ENCODE measurements around the gene SLC43A1. TPM values are rescaled to one million over a fixed set of nuclear protein-coding genes. Genes with fewer than 3 reads are reported as not detected.

Gene SLC43A1
- total RNA-seq, 1 experiment from 2014 or later: 27.1 TPM

DNA sequence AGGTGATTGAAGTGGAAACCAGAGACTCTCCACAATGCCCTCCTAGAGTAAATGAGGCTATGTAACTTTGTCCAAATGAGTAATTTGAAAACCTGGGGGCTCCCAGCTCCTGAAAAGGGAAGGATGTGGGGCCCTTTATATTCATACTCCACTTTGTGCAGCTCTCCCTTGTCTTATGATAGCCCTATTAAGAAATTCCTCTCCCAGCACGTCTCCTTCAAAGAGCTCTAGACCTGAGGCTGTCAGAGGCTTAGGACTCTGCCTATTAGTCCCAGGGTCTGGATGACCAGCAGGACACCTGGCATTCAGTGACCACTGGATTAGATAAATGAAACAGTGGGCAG is 2.1 kb downstream of the SLC43A1 start (continued):
- TF ChIP-seq, protein P1, sequence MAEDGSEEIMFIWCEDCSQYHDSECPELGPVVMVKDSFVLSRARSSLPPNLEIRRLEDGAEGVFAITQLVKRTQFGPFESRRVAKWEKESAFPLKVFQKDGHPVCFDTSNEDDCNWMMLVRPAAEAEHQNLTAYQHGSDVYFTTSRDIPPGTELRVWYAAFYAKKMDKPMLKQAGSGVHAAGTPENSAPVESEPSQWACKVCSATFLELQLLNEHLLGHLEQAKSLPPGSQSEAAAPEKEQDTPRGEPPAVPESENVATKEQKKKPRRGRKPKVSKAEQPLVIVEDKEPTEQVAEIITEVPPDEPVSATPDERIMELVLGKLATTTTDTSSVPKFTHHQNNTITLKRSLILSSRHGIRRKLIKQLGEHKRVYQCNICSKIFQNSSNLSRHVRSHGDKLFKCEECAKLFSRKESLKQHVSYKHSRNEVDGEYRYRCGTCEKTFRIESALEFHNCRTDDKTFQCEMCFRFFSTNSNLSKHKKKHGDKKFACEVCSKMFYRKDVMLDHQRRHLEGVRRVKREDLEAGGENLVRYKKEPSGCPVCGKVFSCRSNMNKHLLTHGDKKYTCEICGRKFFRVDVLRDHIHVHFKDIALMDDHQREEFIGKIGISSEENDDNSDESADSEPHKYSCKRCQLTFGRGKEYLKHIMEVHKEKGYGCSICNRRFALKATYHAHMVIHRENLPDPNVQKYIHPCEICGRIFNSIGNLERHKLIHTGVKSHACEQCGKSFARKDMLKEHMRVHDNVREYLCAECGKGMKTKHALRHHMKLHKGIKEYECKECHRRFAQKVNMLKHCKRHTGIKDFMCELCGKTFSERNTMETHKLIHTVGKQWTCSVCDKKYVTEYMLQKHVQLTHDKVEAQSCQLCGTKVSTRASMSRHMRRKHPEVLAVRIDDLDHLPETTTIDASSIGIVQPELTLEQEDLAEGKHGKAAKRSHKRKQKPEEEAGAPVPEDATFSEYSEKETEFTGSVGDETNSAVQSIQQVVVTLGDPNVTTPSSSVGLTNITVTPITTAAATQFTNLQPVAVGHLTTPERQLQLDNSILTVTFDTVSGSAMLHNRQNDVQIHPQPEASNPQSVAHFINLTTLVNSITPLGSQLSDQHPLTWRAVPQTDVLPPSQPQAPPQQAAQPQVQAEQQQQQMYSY (CRISPR knock-in tag; IDR thresholded peaks at IDR 0.05): no peak
- TF ChIP-seq, protein P2, sequence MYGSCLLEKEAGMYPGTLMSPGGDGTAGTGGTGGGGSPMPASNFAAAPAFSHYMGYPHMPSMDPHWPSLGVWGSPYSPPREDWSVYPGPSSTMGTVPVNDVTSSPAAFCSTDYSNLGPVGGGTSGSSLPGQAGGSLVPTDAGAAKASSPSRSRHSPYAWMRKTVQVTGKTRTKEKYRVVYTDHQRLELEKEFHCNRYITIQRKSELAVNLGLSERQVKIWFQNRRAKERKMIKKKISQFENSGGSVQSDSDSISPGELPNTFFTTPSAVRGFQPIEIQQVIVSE (CRISPR knock-in tag; IDR thresholded peaks at IDR 0.05; ENCODE audit: borderline replicate concordance): no peak
- TF ChIP-seq, protein P3, sequence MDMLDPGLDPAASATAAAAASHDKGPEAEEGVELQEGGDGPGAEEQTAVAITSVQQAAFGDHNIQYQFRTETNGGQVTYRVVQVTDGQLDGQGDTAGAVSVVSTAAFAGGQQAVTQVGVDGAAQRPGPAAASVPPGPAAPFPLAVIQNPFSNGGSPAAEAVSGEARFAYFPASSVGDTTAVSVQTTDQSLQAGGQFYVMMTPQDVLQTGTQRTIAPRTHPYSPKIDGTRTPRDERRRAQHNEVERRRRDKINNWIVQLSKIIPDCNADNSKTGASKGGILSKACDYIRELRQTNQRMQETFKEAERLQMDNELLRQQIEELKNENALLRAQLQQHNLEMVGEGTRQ (CRISPR knock-in tag; IDR thresholded peaks at IDR 0.05): no peak
- TF ChIP-seq, protein P4, sequence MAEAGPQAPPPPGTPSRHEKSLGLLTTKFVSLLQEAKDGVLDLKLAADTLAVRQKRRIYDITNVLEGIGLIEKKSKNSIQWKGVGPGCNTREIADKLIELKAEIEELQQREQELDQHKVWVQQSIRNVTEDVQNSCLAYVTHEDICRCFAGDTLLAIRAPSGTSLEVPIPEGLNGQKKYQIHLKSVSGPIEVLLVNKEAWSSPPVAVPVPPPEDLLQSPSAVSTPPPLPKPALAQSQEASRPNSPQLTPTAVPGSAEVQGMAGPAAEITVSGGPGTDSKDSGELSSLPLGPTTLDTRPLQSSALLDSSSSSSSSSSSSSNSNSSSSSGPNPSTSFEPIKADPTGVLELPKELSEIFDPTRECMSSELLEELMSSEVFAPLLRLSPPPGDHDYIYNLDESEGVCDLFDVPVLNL (CRISPR knock-in tag; IDR thresholded peaks at IDR 0.05; ENCODE audit: borderline replicate concordance, low read depth): no peak
- TF ChIP-seq, protein P5, sequence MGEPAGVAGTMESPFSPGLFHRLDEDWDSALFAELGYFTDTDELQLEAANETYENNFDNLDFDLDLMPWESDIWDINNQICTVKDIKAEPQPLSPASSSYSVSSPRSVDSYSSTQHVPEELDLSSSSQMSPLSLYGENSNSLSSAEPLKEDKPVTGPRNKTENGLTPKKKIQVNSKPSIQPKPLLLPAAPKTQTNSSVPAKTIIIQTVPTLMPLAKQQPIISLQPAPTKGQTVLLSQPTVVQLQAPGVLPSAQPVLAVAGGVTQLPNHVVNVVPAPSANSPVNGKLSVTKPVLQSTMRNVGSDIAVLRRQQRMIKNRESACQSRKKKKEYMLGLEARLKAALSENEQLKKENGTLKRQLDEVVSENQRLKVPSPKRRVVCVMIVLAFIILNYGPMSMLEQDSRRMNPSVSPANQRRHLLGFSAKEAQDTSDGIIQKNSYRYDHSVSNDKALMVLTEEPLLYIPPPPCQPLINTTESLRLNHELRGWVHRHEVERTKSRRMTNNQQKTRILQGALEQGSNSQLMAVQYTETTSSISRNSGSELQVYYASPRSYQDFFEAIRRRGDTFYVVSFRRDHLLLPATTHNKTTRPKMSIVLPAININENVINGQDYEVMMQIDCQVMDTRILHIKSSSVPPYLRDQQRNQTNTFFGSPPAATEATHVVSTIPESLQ (CRISPR knock-in tag; IDR thresholded peaks at IDR 0.05): no peak
- no peak for TF ChIP-seq GABPB1 (CRISPR knock-in tag; IDR thresholded peaks at IDR 0.05)

DNA sequence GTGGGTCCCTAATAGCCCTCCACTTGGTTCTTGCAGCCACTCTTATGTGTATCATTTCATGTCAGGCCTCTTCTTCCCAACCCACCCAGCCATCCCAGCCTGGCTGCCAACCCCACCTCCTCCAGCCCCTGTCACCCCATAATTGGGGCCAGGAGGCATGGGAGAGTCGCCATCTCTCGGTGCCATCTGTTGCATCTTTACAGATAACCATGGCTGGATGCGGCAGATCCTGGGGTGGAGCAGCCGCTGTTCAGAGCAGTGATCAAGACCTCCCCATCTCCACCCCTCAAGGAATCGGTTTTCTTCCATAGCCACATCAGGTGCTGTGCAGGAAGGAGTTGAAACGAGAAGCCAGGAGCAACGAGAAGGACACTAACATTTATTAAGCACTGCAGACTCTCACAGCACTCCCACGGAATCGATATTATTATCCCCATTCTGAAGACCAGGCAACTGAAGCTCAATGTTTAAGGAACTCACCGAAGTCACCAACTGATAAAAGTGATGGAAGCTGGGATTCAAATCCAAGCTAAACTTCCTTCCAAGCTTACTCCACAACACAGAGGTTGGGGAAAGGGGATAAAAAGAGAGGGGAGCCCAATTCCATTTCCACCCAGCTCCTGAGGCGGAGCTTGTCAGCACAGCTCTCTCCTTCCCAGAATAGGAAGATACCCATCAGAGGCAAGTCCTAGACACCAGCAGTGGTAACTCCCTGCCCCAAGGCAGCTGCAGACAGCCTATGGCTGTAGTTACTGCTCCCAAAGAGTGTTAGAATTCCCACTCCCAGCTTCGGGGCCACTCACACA is 2.7 kb downstream of the SLC43A1 start:
- Mint-ChIP-seq H3K36me3 (no peaks in the 10 kb centered on the region), H3K27me3 (ENCODE audit: low read depth) (peaks cover 17% of the 10 kb centered on the region), H3K4me3 (peak overlapping the region; percentile 21), H3K9me3 (no peaks in the 10 kb centered on the region), H3K4me1 (peaks cover 20% of the 10 kb centered on the region), H3K27ac (no peak overlapping the region)
- no peak for ATAC-seq
- CTCF ChIA-PET: interaction anchor here (0.9 to 6.9 kb wide), 9 partner anchors 12 to 162 kb away, joined by 3 to 147 read pairs (median 5); partner anchors contain the start of gene RTN4RL2
- POLR2A ChIA-PET: interaction anchor here (0.6 to 3.9 kb wide), 2 partner anchors 15 to 19 kb away, joined by 3 to 37 read pairs; no protein-coding TSS in a partner anchor
- no peak for DNase-seq (ENCODE audit: low spot score)
- TF ChIP-seq ZNF121 (CRISPR knock-in tag; IDR thresholded peaks at IDR 0.05): no peak
- TF ChIP-seq, protein P6, sequence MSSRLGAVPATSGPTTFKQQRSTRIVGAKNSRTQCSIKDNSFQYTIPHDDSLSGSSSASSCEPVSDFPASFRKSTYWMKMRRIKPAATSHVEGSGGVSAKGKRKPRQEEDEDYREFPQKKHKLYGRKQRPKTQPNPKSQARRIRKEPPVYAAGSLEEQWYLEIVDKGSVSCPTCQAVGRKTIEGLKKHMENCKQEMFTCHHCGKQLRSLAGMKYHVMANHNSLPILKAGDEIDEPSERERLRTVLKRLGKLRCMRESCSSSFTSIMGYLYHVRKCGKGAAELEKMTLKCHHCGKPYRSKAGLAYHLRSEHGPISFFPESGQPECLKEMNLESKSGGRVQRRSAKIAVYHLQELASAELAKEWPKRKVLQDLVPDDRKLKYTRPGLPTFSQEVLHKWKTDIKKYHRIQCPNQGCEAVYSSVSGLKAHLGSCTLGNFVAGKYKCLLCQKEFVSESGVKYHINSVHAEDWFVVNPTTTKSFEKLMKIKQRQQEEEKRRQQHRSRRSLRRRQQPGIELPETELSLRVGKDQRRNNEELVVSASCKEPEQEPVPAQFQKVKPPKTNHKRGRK (CRISPR knock-in tag; IDR thresholded peaks at IDR 0.05; ENCODE audit: borderline replicate concordance): no peak
- no peak for TF ChIP-seq NFATC4 (CRISPR knock-in tag; IDR thresholded peaks at IDR 0.05)
- TF ChIP-seq, protein P7, sequence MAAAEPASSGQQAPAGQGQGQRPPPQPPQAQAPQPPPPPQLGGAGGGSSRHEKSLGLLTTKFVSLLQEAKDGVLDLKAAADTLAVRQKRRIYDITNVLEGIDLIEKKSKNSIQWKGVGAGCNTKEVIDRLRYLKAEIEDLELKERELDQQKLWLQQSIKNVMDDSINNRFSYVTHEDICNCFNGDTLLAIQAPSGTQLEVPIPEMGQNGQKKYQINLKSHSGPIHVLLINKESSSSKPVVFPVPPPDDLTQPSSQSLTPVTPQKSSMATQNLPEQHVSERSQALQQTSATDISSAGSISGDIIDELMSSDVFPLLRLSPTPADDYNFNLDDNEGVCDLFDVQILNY (CRISPR knock-in tag; IDR thresholded peaks at IDR 0.05): no peak
- TF ChIP-seq TP53 (CRISPR knock-in tag; IDR thresholded peaks at IDR 0.05): no peak
- TF ChIP-seq, protein P8, sequence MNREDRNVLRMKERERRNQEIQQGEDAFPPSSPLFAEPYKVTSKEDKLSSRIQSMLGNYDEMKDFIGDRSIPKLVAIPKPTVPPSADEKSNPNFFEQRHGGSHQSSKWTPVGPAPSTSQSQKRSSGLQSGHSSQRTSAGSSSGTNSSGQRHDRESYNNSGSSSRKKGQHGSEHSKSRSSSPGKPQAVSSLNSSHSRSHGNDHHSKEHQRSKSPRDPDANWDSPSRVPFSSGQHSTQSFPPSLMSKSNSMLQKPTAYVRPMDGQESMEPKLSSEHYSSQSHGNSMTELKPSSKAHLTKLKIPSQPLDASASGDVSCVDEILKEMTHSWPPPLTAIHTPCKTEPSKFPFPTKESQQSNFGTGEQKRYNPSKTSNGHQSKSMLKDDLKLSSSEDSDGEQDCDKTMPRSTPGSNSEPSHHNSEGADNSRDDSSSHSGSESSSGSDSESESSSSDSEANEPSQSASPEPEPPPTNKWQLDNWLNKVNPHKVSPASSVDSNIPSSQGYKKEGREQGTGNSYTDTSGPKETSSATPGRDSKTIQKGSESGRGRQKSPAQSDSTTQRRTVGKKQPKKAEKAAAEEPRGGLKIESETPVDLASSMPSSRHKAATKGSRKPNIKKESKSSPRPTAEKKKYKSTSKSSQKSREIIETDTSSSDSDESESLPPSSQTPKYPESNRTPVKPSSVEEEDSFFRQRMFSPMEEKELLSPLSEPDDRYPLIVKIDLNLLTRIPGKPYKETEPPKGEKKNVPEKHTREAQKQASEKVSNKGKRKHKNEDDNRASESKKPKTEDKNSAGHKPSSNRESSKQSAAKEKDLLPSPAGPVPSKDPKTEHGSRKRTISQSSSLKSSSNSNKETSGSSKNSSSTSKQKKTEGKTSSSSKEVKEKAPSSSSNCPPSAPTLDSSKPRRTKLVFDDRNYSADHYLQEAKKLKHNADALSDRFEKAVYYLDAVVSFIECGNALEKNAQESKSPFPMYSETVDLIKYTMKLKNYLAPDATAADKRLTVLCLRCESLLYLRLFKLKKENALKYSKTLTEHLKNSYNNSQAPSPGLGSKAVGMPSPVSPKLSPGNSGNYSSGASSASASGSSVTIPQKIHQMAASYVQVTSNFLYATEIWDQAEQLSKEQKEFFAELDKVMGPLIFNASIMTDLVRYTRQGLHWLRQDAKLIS (CRISPR knock-in tag; IDR thresholded peaks at IDR 0.05; ENCODE audit: borderline replicate concordance): no peak
- TF ChIP-seq OVOL2 (CRISPR knock-in tag; IDR thresholded peaks at IDR 0.05; ENCODE audit: borderline replicate concordance): no peak
- TF ChIP-seq ZNF317 (CRISPR knock-in tag; IDR thresholded peaks at IDR 0.05; ENCODE audit: borderline replicate concordance, low read depth): no peak
- TF ChIP-seq, protein P9, sequence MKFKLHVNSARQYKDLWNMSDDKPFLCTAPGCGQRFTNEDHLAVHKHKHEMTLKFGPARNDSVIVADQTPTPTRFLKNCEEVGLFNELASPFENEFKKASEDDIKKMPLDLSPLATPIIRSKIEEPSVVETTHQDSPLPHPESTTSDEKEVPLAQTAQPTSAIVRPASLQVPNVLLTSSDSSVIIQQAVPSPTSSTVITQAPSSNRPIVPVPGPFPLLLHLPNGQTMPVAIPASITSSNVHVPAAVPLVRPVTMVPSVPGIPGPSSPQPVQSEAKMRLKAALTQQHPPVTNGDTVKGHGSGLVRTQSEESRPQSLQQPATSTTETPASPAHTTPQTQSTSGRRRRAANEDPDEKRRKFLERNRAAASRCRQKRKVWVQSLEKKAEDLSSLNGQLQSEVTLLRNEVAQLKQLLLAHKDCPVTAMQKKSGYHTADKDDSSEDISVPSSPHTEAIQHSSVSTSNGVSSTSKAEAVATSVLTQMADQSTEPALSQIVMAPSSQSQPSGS (CRISPR knock-in tag; IDR thresholded peaks at IDR 0.05; ENCODE audit: borderline replicate concordance, low read depth): no peak
- no peak for TF ChIP-seq ZNF423 (CRISPR knock-in tag; IDR thresholded peaks at IDR 0.05)
- TF ChIP-seq FOXK1 (CRISPR knock-in tag; IDR thresholded peaks at IDR 0.05): no peak
- TF ChIP-seq TEAD4 (CRISPR knock-in tag; IDR thresholded peaks at IDR 0.05): no peak
